H9 (cell line): ENCODE results near the gene SLC25A53. TPM values are rescaled to one million over a fixed set of nuclear protein-coding genes. Genes with fewer than 3 reads are reported as not detected.

ENCODE experiments used
- DNase-seq: peaks from one replicate; pipeline ENCODE4 v3.0.0-alpha.2; 2017
- H2AFZ ChIP-seq: one replicate; pipeline ENCODE4 v1.6.1; 2013; ENCODE audit warnings: mild to moderate bottlenecking, low read length, control low read depth, moderate library complexity
- H2AK5ac ChIP-seq: 2 replicates; pipeline ENCODE4 v1.6.1; 2013; ENCODE audit warnings: low read length, control low read depth, mixed read lengths; ENCODE audit not compliant: insufficient read length
- H2BK120ac ChIP-seq: one replicate; pipeline ENCODE4 v1.6.1; 2013; ENCODE audit warnings: low read depth, mild to moderate bottlenecking, low read length, control low read depth, inconsistent platforms; ENCODE audit not compliant: poor library complexity, severe bottlenecking
- H2BK12ac ChIP-seq: 2 replicates; pipeline ENCODE4 v1.6.1; 2013; ENCODE audit warnings: low read length, control low read depth, mixed read lengths, low read depth; ENCODE audit not compliant: insufficient read length
- H2BK15ac ChIP-seq: 2 replicates; pipeline ENCODE4 v1.6.1; 2013; ENCODE audit warnings: low read depth, low read length, control low read depth
- H2BK20ac ChIP-seq: one replicate; pipeline ENCODE4 v1.6.1; 2013; ENCODE audit warnings: low read depth, mild to moderate bottlenecking, low read length, control low read depth, inconsistent platforms; ENCODE audit not compliant: poor library complexity, severe bottlenecking
- H2BK5ac ChIP-seq: 2 replicates; pipeline ENCODE4 v1.6.1; 2013; ENCODE audit warnings: low read length, control low read depth, mixed read lengths; ENCODE audit not compliant: insufficient read length
- H3K14ac ChIP-seq: 2 replicates; pipeline ENCODE4 v1.6.1; 2013; ENCODE audit warnings: low read length, control low read depth; ENCODE audit not compliant: insufficient read depth
- H3K18ac ChIP-seq: 2 replicates; pipeline ENCODE4 v1.6.1; 2013; ENCODE audit warnings: low read depth, mild to moderate bottlenecking, mixed read lengths, low read length, control low read depth; ENCODE audit not compliant: insufficient read length
- H3K23ac ChIP-seq: 2 replicates; pipeline ENCODE4 v1.6.1; 2013; ENCODE audit warnings: low read length, control low read depth, mixed read lengths, low read depth; ENCODE audit not compliant: insufficient read length
- H3K23me2 ChIP-seq: 2 replicates; pipeline ENCODE4 v1.6.1; 2013; ENCODE audit warnings: low read depth, mild to moderate bottlenecking, mixed read lengths, low read length, control low read depth; ENCODE audit not compliant: insufficient read length, poor library complexity, severe bottlenecking
- H3K27ac ChIP-seq: 2 replicates; pipeline ENCODE4 v1.5.1; 2013; ENCODE audit warnings: low read length, control low read depth, mixed read lengths, low read depth; ENCODE audit not compliant: insufficient read length
- H3K27me3 ChIP-seq: 2 replicates; pipeline ENCODE4 v1.6.1; 2013; ENCODE audit warnings: low read length, control low read depth, inconsistent platforms; ENCODE audit not compliant: insufficient read depth
- H3K4ac ChIP-seq: 2 replicates; pipeline ENCODE4 v1.6.1; 2013; ENCODE audit warnings: low read depth, mild to moderate bottlenecking, control low read depth, inconsistent platforms, low read length, moderate library complexity
- H3K4me1 ChIP-seq: 2 replicates; pipeline ENCODE4 v1.6.1; 2013; ENCODE audit warnings: low read length, control low read depth, inconsistent platforms; ENCODE audit not compliant: insufficient read depth
- H3K4me2 ChIP-seq: 2 replicates; pipeline ENCODE4 v1.6.1; 2013; ENCODE audit warnings: low read length, control low read depth, mixed read lengths; ENCODE audit not compliant: insufficient read length, insufficient read depth
- H3K56ac ChIP-seq: 2 replicates; pipeline ENCODE4 v1.6.1; 2013; ENCODE audit warnings: low read depth, mild to moderate bottlenecking, mixed read lengths, low read length, control low read depth; ENCODE audit not compliant: insufficient read length
- H3K79me1 ChIP-seq: 2 replicates; pipeline ENCODE4 v1.6.1; 2013; ENCODE audit warnings: low read depth, mild to moderate bottlenecking, moderate library complexity, low read length, control low read depth, inconsistent platforms; ENCODE audit not compliant: insufficient read depth, poor library complexity, severe bottlenecking
- H3K79me2 ChIP-seq: 2 replicates; pipeline ENCODE4 v1.6.1; 2013; ENCODE audit warnings: low read length, control low read depth, inconsistent platforms; ENCODE audit not compliant: insufficient read depth
- H3K9ac ChIP-seq: 2 replicates; pipeline ENCODE4 v1.6.1; 2013; ENCODE audit warnings: low read length, control low read depth, mixed read lengths; ENCODE audit not compliant: insufficient read length; ENCODE audit errors: extremely low read depth
- H3K9me3 ChIP-seq: one replicate; pipeline ENCODE4 v1.6.1; 2013; ENCODE audit warnings: low read depth, low read length, inconsistent platforms; ENCODE audit not compliant: control insufficient read depth
- H3T11ph ChIP-seq: one replicate; pipeline ENCODE4 v1.6.1; 2013; ENCODE audit warnings: mild to moderate bottlenecking, low read length, control low read depth, inconsistent platforms
- H4K20me1 ChIP-seq: one replicate; pipeline ENCODE4 v1.6.1; 2013; ENCODE audit not compliant: control insufficient read depth, insufficient read length, insufficient read depth
- H4K5ac ChIP-seq: 2 replicates; pipeline ENCODE4 v1.6.1; 2013; ENCODE audit warnings: low read depth, mild to moderate bottlenecking, mixed read lengths, low read length, control low read depth; ENCODE audit not compliant: insufficient read length
- H4K8ac ChIP-seq: replicated peaks from 2 replicates; pipeline ENCODE4 v1.6.1; 2013; ENCODE audit warnings: low read length, control low read depth, mixed read lengths, low read depth; ENCODE audit not compliant: insufficient read length
- H4K91ac ChIP-seq: 2 replicates; pipeline ENCODE4 v1.6.1; 2013; ENCODE audit warnings: low read depth, mild to moderate bottlenecking, moderate library complexity, mixed read lengths, low read length, control low read depth; ENCODE audit not compliant: insufficient read length
- H3K27ac Mint-ChIP-seq, 3 experiments: 2 replicates in 2 of 3; 3 replicates in 1 of 3; pipeline ENCODE4 v1.8.0; 2020 to 2021; ENCODE audit warnings: mixed read lengths in 3 of 3, mild to moderate bottlenecking in 1 of 3, moderate library complexity in 1 of 3
- H3K27me3 Mint-ChIP-seq: 2 replicates; pipeline ENCODE4 v1.8.0; 2021; ENCODE audit warnings: low read depth, mild to moderate bottlenecking, moderate library complexity, mixed read lengths
- H3K36me3 Mint-ChIP-seq, 3 experiments: 2 replicates in 2 of 3; 3 replicates in 1 of 3; pipeline ENCODE4 v1.8.0; 2020 to 2021; ENCODE audit warnings: low read depth in 3 of 3, mixed read lengths in 3 of 3; ENCODE audit not compliant: insufficient read depth in 1 of 3
- H3K4me1 Mint-ChIP-seq, 2 experiments: 2 replicates each; pipeline ENCODE4 v1.8.0; 2020; ENCODE audit warnings: mixed read lengths in 2 of 2
- H3K4me3 Mint-ChIP-seq, 2 experiments: 2 replicates in 1 of 2; 3 replicates in 1 of 2; pipeline ENCODE4 v1.8.0; 2020 to 2021; ENCODE audit warnings: mild to moderate bottlenecking in 2 of 2, mixed read lengths in 2 of 2, moderate library complexity in 1 of 2
- H3K9me3 Mint-ChIP-seq, 2 experiments: 2 replicates in 1 of 2; 3 replicates in 1 of 2; pipeline ENCODE4 v1.8.0; 2020; ENCODE audit warnings: mild to moderate bottlenecking in 2 of 2, mixed read lengths in 2 of 2, moderate library complexity in 1 of 2
- total RNA-seq: library from RNA; stranded (reverse); gene quantifications from 2 replicates; pipeline ENCODE4 v1.2.1, GENCODE V29; 2021
- TF ChIP-seq, protein P1 (sequence below): fragments of 200-600 bp; sonication (generic); conservative IDR thresholded peaks from 3 replicates; pipeline ENCODE4 v1.8.0; 2021; ENCODE audit warnings: antibody characterized with exemption, mild to moderate bottlenecking

SLC25A53 gene
- total RNA-seq, 1 experiment from 2014 or later, result 1.6 TPM

DNA sequence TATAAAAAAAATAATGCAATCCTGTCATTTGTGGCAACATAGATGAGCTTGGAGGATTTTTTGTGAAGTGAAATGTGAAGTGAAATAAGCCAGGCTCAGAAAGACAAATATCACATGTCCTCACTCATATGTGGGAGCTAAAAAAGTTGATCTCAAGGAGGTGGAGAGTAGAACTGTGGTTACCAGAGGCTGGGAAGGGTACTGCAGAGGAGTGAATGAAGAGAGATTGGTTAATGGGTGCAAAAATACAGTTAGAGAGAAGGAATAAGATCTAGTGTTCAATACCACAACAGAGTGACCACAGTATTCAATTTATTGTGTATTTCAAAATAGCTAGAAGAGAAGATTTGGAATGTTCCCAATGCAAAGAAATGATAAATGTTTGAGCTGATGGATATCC is 57.9 kb downstream of the SLC25A53 start:
- no peak overlapping the region for H3K23ac ChIP-seq
- H2BK120ac ChIP-seq, result no peak overlapping the region
- H2BK12ac ChIP-seq, result no peak overlapping the region
- H3K27me3 ChIP-seq, result no peaks in the 10 kb centered on the region
- H3T11ph ChIP-seq, result no peak overlapping the region
- H3K4me2 ChIP-seq, result no peak overlapping the region
- H3K9ac ChIP-seq, result no peak overlapping the region
- DNase-seq, result no peak
- no peak overlapping the region for H4K5ac ChIP-seq
- H2BK15ac ChIP-seq, result no peak overlapping the region
- no peak overlapping the region for H3K18ac ChIP-seq
- TF ChIP-seq, protein P1, sequence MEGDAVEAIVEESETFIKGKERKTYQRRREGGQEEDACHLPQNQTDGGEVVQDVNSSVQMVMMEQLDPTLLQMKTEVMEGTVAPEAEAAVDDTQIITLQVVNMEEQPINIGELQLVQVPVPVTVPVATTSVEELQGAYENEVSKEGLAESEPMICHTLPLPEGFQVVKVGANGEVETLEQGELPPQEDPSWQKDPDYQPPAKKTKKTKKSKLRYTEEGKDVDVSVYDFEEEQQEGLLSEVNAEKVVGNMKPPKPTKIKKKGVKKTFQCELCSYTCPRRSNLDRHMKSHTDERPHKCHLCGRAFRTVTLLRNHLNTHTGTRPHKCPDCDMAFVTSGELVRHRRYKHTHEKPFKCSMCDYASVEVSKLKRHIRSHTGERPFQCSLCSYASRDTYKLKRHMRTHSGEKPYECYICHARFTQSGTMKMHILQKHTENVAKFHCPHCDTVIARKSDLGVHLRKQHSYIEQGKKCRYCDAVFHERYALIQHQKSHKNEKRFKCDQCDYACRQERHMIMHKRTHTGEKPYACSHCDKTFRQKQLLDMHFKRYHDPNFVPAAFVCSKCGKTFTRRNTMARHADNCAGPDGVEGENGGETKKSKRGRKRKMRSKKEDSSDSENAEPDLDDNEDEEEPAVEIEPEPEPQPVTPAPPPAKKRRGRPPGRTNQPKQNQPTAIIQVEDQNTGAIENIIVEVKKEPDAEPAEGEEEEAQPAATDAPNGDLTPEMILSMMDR, result no peak
- no peaks in the 10 kb centered on the region for H3K36me3 Mint-ChIP-seq
- H3K9me3 Mint-ChIP-seq, result peaks cover 0 to 44% of the 10 kb centered on the region in 2 experiments; a peak in 2 of 5 replicates
- H3K27me3 Mint-ChIP-seq, result peaks cover under 1% of the 10 kb centered on the region; the same call in 1 of the 2 replicates
- no peak overlapping the region for H4K8ac ChIP-seq
- H3K27ac ChIP-seq, result no peak overlapping the region
- H3K4me1 Mint-ChIP-seq, result no peaks in the 10 kb centered on the region
- H2AFZ ChIP-seq, result no peak overlapping the region
- H3K27ac Mint-ChIP-seq, result no peak overlapping the region
- H2AK5ac ChIP-seq, result no peak overlapping the region
- H3K79me1 ChIP-seq, result no peaks in the 10 kb centered on the region
- H3K23me2 ChIP-seq, result no peaks in the 10 kb centered on the region
- no peak overlapping the region for H3K14ac ChIP-seq
- H3K4me3 Mint-ChIP-seq, result no peak overlapping the region
- H3K4me1 ChIP-seq, result no peaks in the 10 kb centered on the region
- H3K56ac ChIP-seq, result no peak overlapping the region
- no peaks in the 10 kb centered on the region for H3K9me3 ChIP-seq
- H3K79me2 ChIP-seq, result no peaks in the 10 kb centered on the region
- no peak overlapping the region for H4K91ac ChIP-seq
- H3K4ac ChIP-seq, result no peak overlapping the region
- no peak overlapping the region for H2BK5ac ChIP-seq
- H2BK20ac ChIP-seq, result no peak overlapping the region
- H4K20me1 ChIP-seq, result no peaks in the 10 kb centered on the region
